ENCODE data around the gene SCAND1.

Gene SCAND1

DNA sequence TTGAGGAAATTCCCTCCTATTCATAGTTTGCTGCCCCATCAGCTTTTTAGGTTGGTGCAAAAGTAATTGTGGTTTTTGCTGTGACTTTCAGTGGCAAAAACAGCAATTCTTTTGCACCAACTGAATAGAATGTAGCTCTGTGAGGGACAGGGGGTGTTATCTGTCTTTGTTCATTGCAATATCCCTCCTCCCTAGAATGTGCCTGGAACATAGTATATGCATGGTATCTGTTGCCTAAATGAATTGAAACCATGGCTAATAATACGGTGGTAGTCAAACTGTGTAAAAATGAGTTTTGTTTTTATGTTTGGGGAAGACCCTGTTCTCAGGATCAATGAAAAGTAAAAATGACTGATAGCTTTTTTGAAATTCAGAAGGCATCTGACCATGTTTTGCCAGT is 45.1 kb downstream of the SCAND1 start:
- no peak overlapping the region for H3K4me3 ChIP-seq (ENCODE audit: insufficient read depth, low read length, poor library complexity, severe bottlenecking)
- no peak overlapping the region for H2AFZ ChIP-seq (ENCODE audit: low read depth, low read length, severe bottlenecking)
- no peaks in the 10 kb centered on the region for H3F3A ChIP-seq (ENCODE audit: insufficient read depth)
- H3K79me2 ChIP-seq (ENCODE audit: insufficient read depth, low read length): no peaks in the 10 kb centered on the region
- no peaks in the 10 kb centered on the region for H4K20me1 ChIP-seq (ENCODE audit: low read depth, low read length)
- no peak for TF ChIP-seq EZH2phosphoT487 (conservative IDR thresholded peaks at IDR 0.05; ENCODE audit: low read length)
- TF ChIP-seq, protein P1, sequence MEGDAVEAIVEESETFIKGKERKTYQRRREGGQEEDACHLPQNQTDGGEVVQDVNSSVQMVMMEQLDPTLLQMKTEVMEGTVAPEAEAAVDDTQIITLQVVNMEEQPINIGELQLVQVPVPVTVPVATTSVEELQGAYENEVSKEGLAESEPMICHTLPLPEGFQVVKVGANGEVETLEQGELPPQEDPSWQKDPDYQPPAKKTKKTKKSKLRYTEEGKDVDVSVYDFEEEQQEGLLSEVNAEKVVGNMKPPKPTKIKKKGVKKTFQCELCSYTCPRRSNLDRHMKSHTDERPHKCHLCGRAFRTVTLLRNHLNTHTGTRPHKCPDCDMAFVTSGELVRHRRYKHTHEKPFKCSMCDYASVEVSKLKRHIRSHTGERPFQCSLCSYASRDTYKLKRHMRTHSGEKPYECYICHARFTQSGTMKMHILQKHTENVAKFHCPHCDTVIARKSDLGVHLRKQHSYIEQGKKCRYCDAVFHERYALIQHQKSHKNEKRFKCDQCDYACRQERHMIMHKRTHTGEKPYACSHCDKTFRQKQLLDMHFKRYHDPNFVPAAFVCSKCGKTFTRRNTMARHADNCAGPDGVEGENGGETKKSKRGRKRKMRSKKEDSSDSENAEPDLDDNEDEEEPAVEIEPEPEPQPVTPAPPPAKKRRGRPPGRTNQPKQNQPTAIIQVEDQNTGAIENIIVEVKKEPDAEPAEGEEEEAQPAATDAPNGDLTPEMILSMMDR (IDR thresholded peaks at IDR 0.05; ENCODE audit: insufficient read depth, low read length, poor library complexity, severe bottlenecking): no peak
- H3K9me2 ChIP-seq (replicated peaks; ENCODE audit: insufficient read depth, low read length): no peaks in the 10 kb centered on the region
- H3K27ac ChIP-seq (ENCODE audit: low read depth, low read length): no peak overlapping the region
- H3K9ac ChIP-seq (ENCODE audit: low read length): no peak overlapping the region
- no peaks in the 10 kb centered on the region for H3K27me3 ChIP-seq (ENCODE audit: low read length)
- H3K36me3 ChIP-seq (ENCODE audit: low read length): no peaks in the 10 kb centered on the region
- no peaks in the 10 kb centered on the region for H3K9me3 ChIP-seq (ENCODE audit: insufficient read depth, low read length)
- no peak overlapping the region for H3K4me2 ChIP-seq (ENCODE audit: low read depth, low read length, poor library complexity, severe bottlenecking)

- Histone ChIP-seq H4K20me1 (ENCODE audit: low read depth, low read length) (no peaks in the 10 kb centered on the region), H3K36me3 (ENCODE audit: low read length) (no peaks in the 10 kb centered on the region; the same call in 1 of the 2 replicates), H3K27me3 (ENCODE audit: low read length) (no peaks in the 10 kb centered on the region), H3K9me2 (replicated peaks; ENCODE audit: insufficient read depth, low read length) (no peaks in the 10 kb centered on the region), H3K27ac (ENCODE audit: low read depth, low read length) (no peak overlapping the region), H3K9ac (ENCODE audit: low read length) (no peak overlapping the region), H2AFZ (ENCODE audit: low read depth, low read length, severe bottlenecking) (no peak overlapping the region), H3K79me2 (ENCODE audit: insufficient read depth, low read length) (no peaks in the 10 kb centered on the region), H3K4me2 (ENCODE audit: low read depth, low read length, poor library complexity, severe bottlenecking) (no peak overlapping the region), H3F3A (ENCODE audit: insufficient read depth) (no peaks in the 10 kb centered on the region), H3K4me3 (ENCODE audit: insufficient read depth, low read length, poor library complexity, severe bottlenecking) (no peak overlapping the region), H3K9me3 (ENCODE audit: insufficient read depth, low read length) (no peaks in the 10 kb centered on the region)
- no peak for TF ChIP-seq EZH2phosphoT487 (conservative IDR thresholded peaks at IDR 0.05; ENCODE audit: low read length)
- TF ChIP-seq, protein P1 (IDR thresholded peaks at IDR 0.05; ENCODE audit: insufficient read depth, low read length, poor library complexity, severe bottlenecking): no peak
These were observed 46.3 kb downstream of the SCAND1 start for GRCh38 chr20:35908007-35908406.

DNA sequence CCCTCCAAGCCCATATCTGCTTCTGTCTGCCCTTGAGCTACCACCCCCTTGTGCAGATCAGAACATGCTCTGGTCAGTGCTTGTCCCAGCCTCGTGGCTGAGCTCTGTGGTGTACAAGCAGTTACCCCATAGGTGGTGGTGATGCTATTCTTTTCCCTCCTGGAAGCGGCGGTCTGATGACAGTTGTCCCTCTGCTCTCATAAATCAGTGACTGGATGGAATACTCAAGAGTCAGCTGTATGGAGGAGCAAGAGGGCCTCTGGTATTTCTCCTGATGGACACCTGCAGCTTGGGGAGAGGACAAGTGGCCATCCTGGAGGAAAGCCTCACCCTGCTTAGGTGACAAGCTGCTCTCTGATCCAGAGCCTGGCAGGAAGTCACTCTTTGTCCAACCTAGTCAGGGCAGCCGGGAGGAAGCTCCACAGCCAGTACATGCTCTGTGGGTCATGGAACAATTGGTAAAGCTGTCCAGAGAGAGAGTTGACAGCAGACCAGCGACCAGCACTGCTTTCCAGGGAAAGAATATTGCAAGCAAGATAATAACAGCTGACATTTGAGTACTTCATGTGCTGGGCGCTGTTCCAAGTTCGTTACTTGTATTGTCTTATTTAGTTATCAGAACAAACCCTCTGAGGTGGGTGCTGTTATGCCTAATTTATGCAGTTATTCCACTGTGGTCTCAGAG is 47.1 kb downstream of the SCAND1 start:
- H3F3A ChIP-seq (ENCODE audit: insufficient read depth): no peaks in the 10 kb centered on the region
- no peaks in the 10 kb centered on the region for H3K27me3 ChIP-seq (ENCODE audit: low read length)
- H3K9me2 ChIP-seq (replicated peaks; ENCODE audit: insufficient read depth, low read length): no peaks in the 10 kb centered on the region
- no peaks in the 10 kb centered on the region for H3K79me2 ChIP-seq (ENCODE audit: insufficient read depth, low read length)
- no peak overlapping the region for H3K4me3 ChIP-seq (ENCODE audit: insufficient read depth, low read length, poor library complexity, severe bottlenecking)
- TF ChIP-seq, protein P1 (IDR thresholded peaks at IDR 0.05; ENCODE audit: insufficient read depth, low read length, poor library complexity, severe bottlenecking): no peak
- TF ChIP-seq EZH2phosphoT487 (conservative IDR thresholded peaks at IDR 0.05; ENCODE audit: low read length): no peak
- no peaks in the 10 kb centered on the region; the same call in 1 of the 2 replicates for H3K36me3 ChIP-seq (ENCODE audit: low read length)
- H3K27ac ChIP-seq (ENCODE audit: low read depth, low read length): no peak overlapping the region
- H3K9ac ChIP-seq (ENCODE audit: low read length): no peak overlapping the region
- no peaks in the 10 kb centered on the region for H3K9me3 ChIP-seq (ENCODE audit: insufficient read depth, low read length)
- H4K20me1 ChIP-seq (ENCODE audit: low read depth, low read length): no peaks in the 10 kb centered on the region
- H3K4me2 ChIP-seq (ENCODE audit: low read depth, low read length, poor library complexity, severe bottlenecking): no peak overlapping the region
- H2AFZ ChIP-seq (ENCODE audit: low read depth, low read length, severe bottlenecking): no peak overlapping the region
